Erythroblast (primary cell): ENCODE measurements around the gene DLST.

Experiments
- DNase-seq, 2 experiments: peaks; one replicate each; lab custom pipeline; 2025; lab: John Stamatoyannopoulos, UW
- GATA1 ChIP-seq: IDR thresholded peaks from 2 replicates; pipeline ENCODE4 v1.6.1; 2011; ENCODE audit warnings: low read depth, mild to moderate bottlenecking, control low read depth, low read length, moderate library complexity
- POLR2A ChIP-seq: IDR thresholded peaks from 2 replicates; pipeline ENCODE4 v1.6.1; 2011; ENCODE audit warnings: mild to moderate bottlenecking, low read length

Gene DLST

DNA sequence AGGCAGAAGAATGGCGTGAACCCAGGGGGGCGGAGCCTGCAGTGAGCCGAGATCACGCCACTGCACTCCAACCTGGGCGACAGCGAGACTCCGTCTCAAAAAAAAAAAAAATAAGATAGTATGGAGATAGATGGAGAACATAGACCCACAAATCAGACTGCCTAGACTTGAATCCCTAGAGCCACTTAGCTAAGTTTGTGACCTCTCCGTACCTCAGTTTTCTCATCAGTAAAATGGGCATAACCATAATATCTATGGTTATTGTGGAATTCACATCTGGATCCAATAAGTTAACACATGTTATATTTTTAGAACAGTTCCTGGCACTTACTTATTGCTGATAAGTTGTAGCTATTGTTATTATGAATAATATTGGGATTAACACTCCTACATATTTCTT is 13.0 kb upstream of the DLST start:
- TF ChIP-seq POLR2A (no peak), GATA1 (no peak)
- DNase-seq = no peak

DNA sequence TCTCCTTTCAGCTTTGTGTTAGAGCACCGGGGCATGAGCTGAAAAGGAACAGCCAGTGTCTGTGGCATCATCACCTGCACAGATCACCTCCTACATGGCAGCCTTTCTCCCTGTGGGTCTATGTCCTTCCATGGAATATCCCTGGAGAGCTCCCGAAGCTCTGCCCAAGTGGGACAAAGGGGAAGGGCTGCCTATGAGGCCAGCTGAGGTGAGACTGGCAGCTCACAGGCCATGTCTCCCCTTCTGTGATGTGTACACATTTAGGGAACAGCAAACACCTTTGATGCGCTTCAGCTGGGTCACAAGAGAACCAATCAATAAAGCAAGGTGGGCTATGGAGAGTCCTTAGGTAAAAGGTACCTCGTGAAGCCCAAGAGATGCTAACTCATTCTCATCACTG is 9.9 kb upstream of the DLST start:
- TF ChIP-seq POLR2A (no peak), GATA1 (no peak)
- no peak for DNase-seq

DNA sequence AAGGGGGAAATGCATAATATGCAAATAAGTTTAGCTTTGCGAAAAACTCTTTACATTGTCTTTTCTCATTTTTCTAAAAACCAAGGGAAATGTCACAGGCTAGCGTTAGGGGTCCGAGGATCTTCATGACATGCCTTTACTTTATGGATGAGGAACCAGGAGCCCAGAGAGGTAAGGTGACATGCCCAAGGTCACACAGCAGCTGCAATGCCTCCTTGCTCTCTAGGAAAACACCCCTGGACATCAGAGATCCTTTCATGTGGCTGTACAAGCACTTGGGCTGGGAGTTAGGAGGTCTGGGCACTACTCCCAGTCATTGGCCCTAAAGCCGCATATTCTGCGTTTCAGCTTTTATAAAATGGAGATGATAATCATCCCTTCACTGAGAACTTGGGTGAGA is 6.5 kb upstream of the DLST start:
- TF ChIP-seq GATA1 = no peak
- no peak for TF ChIP-seq POLR2A
- DNase-seq = no peak

DNA sequence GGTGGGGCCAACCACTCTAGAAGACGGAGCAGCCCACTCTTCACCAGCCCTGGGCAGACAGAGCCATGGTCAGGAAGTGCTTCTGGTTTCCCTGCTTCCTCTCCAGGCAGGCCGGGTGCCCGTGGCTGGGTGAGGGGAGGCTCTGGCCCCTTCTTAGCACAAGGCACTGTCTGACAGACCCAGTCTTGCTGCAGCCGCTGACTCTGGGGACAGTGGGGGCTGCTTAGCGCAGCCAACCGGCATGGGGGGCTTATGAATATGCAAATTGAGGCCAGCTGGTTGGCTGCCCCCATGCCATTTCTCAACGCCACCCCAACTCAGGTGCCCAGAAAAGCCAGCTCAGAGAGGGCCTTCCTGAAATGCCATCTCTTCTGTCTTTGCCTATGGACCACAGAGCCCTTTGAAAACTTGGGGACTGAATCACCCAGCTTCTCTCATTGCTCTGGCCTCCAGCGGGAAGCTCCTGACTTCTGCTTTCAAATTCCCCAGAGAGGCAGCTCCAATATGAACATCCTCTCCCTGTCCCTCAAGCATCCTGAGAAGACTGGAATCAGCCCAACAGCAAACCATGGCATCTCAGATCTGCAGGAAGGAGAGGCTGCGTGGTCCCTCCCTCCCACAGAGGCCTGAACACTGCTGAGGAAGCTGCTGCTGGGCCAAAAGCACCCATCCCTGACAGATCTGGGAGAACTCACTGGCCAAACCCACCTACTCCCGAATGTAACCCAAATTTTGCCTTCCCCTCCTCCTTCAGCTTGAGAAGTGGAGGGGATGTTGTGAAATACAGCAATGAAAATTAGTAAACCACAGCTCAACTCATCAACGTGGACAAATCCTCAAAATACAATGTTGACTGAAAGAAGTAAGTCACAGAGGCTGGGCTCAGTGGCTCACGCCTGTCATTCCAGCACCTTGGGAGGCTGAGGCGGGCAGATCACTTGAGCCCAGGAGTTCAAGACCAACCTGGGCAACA is 5.5 kb upstream of the DLST start, which contains the start of gene PROX2:
Gene PROX2, minus strand, starts transcription at position 205 of the 973 bp plus-strand sequence. CDS start 12,311 bp downstream, outside the sequence.
- DNase-seq = no peak
- TF ChIP-seq POLR2A = no peak
- TF ChIP-seq GATA1 = no peak

DNA sequence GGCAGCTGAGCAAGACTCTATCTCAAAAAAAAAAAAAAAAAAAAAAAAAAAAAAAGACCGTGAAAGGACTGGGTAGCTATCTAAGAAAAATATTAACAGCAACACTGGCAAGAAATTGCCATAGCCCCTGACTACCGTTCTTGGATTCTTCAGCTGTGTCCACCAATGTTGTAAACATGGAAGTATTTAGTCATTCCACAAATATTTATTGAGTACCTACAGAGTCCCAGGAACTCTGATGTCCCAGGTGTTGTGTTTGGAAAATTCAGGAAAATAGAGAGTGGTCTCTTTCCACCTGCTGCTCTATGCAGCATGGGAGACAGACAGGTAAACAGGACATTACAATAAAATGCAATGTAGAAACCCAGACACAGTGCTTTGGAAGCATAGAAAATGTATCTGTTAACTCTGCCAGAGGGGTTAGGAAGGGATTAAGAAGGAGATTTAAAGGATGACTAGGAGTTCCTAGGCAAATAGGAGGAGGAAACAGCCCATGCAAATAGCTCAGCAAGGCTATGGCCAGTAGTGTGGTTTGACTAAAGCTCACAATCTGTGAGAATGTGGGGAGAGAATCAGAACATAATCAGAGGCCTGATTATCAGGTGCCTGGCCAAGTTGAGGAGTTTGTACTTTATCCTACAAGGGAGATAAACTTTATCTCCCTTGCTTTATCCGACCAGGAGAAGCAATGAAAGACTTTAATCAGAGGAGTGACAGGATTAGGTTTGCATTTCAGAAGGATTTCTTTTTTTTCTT is 2.1 kb upstream of the DLST start:
- no peak for DNase-seq
- TF ChIP-seq GATA1 = no peak
- no peak for TF ChIP-seq POLR2A

DNA sequence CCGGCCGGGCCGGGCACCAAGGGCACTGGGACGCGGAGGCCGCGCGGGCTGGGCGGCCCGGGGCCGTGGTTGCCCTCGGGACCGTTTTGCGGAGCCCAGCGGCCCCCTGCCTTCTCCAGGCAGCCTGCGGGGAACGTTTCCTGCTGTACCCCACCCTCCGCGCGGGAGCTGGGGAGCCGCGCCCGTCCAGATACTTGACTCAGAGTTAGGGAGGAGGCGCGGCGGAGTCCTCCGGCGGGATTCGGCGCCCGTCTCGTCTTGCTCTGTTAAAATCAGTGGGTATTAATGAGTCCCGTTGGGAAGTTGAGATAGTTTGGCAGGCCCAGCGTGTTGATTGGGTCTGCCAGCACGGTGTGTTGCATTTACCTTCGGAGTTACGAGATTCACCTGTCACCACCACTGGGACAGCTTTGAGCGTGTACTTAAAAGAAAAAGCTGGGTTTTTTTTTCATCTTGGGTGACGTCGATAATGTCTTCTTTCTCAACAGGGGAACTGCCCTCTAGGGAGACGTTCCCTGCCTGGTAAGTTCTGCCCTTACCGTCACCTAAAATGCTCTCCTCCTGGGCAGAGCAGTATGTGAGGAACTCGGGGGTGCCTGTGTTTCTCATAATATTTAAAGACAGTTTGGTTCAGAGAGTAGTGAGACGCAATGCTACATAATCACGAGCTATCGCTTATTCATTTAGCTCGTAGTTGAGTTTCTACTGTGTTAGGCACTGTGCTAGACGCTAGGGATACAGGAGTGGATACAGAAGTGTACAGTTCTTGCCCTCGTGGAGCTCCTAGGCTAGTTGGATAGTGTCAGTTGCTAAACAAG is 596 bp downstream of the DLST start:
- peak; percentile 82 to 88 for DNase-seq
- TF ChIP-seq POLR2A = peak; percentile 15
- TF ChIP-seq GATA1 = no peak

DNA sequence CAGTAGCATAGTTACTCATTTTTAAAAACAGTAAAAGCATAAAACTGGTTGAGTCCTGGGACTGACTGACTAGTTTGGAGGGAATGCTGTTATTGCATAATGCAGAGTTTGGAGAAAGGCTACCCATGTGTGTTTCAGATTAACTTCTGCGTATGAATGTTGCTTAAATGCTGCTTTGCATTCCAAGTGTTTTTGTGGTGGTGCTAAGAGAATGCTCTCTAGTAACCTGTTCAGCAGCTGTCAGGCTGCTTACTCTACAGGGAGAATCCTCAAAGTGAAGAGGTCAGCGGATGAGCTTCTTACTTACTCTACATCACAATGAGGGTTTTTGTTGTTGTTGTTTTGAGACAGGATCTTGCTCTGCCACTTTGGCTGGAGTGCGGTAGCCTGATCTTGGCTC is 4.3 kb downstream of the DLST start:
- DNase-seq = no peak

DNA sequence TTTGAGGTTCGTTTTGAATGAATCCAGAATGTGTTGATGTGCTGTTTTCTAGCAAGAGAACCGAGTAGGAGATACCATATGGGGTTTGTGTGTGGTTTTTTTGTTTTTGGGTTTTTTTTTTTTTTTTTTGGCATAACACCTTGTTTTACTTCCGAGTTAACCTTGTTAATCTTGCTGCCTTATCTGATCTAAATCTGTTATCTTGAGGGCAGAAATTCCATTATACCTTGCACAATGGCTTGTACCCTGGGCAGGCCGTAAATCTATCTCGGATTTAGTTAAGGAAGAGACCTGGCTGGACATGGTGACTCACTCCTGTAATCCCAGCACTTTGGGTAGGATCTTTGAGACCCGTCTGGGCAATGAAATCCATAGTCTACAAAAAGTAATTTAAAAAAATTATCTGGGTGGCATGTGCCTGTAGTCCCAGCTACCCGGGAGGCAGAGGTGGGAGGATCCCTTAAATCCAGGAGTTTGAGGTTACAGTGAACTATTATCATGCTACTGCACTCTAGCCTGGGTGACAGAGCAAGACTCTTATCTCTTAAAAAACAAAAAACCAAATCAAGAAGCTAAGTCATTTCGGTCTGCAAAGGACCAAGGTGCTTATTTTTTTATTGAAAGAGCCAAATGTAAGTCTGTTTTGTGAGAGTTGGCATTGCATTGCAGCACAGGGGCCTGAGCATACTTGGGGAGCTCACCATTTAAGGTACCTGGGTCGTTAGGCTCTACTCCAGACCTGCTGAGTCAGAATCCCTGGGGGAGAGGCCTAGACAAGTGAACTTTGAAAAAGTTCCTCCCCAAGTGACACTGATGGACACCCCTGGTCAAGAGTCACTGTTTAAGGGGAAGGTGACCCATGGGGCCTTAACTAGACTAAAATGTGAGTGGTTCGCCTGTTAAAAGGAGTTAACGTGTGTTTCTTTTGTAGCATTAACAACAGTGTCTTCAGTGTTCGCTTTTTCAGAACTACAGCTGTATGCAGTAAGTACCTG is 6.7 kb downstream of the DLST start:
- DNase-seq = peak; percentile 79 to 88
- no peak for TF ChIP-seq GATA1
- TF ChIP-seq POLR2A = no peak

More for the DNA sequence above, 4.3 kb downstream of the DLST start:
- TF ChIP-seq POLR2A (no peak), GATA1 (no peak)

DNA sequence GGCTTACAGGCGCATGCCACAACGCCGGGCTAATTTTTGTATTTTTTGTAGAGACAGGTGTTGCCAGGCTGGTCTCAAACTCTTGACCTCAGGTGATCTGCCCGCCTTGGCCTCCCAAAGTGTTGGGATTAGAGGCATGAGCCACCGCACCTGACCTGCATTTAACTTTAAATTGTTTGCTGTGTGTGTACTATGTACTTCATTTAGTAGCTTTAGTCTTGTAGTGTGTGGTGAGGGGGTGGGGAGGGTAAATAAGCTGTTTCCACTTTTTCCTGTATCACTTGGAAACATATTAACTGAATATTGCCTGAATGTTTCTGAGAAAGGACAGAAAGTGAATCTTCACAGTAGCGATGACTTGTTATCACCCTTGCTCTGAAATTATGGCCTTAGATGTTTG is 8.5 kb downstream of the DLST start:
- DNase-seq = no peak
- no peak for TF ChIP-seq POLR2A
- no peak for TF ChIP-seq GATA1

DNA sequence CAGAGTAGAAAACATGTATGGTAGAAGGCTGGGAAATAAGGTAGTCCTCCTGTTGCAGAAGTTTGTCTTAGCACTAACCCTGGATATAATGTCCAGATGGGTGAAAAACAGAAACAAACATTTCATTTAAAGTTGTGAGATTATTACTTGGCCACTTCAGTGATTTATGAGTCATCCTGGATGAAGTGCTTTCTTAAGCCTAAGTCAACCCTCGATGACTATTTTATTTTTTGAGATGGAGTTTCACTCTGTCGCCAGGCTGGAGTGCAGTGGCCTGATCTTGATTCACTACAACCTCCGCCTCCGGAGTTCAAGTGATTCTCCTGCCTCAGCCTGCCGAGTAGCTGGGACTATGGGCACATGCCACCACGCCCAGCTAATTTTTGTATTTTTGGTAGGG is 10.2 kb downstream of the DLST start:
- TF ChIP-seq GATA1 (no peak), POLR2A (no peak)
- DNase-seq = no peak

DNA sequence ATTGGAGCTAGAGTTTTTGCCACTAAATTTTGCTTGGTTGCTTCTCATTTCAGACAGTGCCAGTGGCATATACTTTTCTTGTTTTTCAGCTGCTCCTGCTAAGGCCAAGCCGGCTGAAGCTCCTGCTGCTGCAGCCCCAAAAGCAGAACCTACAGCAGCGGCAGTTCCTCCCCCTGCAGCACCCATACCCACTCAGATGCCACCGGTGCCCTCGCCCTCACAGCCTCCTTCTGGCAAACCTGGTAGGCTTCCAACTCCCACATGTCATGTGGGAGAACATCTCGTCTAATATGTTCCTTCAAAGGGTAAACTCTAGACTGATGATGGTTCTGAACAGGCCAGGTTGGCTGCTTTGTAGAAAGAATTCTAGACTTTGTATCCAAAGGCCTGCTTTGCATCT is 11.0 kb downstream of the DLST start:
- no peak for DNase-seq
- TF ChIP-seq POLR2A (no peak), GATA1 (no peak)

DNA sequence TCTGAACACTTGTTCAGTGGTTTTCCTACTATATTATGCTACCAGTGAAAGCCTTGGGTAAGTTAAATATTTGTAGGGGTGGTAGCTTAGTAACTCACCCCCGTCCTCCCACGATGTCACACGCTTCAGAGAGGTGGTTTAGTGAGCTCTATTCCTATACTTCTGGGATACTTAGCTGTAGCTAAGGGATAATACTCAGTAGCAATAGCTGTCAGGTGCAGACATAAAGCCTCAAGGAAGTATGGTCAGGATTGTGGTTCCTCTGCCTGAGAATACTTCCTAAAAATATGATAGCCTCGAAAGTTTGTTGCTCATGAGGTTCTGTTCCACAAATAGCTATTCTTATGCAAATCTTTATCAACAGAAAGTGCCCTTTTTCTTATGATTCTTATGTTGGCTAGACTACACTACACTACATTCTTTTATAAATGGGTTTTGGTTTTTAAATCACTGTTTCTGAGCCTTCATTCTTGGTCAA is 11.9 kb downstream of the DLST start:
- TF ChIP-seq GATA1 = no peak
- no peak for TF ChIP-seq POLR2A
- DNase-seq = no peak

DNA sequence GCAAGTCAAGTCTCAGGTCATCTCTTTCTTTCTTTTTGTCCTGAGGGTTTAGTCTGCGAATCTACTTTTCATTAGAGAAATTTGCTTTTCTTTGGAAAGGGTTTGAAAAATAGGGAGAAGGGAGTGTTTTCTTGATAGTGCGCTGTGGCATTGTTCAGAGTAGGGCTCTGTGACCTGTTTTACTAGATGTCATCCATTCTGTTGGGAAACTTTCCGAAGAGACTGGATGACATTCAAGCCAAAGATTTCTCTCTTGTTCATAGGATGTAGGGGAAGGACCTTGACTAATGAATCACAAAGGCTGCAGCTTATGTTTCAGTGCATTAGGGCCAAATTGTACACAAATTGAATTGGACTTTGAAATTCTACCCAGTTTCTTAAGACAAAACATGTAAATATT is 14.7 kb downstream of the DLST start:
- no peak for DNase-seq
- TF ChIP-seq POLR2A = no peak
- no peak for TF ChIP-seq GATA1
